GM12878 (cell line): Measurements from ENCODE around the gene RDM1.

ENCODE experiments used
- CHD2 ChIP-seq: IDR thresholded peaks from 2 replicates; pipeline ENCODE4 v1.6.1; 2011; ENCODE audit warnings: low read depth, low read length, improper control_type of control experiment, borderline replicate concordance
- ETV6 ChIP-seq, 2 experiments: fragments of 450-650 bp in 1 of 2; IDR thresholded peaks in 1 of 2; conservative IDR thresholded peaks in 1 of 2; 2 replicates each; pipeline ENCODE4 v1.6.1; 2014; ENCODE audit warnings: antibody characterized with exemption in 1 of 2, borderline replicate concordance in 1 of 2, low read depth in 1 of 2, mild to moderate bottlenecking in 1 of 2, moderate library complexity in 1 of 2

GRCh38 chr17:35898283-35899070, 32.1 kb downstream of the RDM1 start:
- TF ChIP-seq ETV6 (conservative IDR thresholded peaks at IDR 0.05 in 1 of 2, IDR thresholded peaks at IDR 0.05 in 1 of 2; ENCODE audit: borderline replicate concordance in 1 of 2, low read depth in 1 of 2) (no peak), CHD2 (no peak)
